Lung (tissue), 12 donors: ENCODE data around the gene DCLRE1B. TPM values are rescaled to one million over a fixed set of nuclear protein-coding genes. Genes with fewer than 3 reads are reported as not detected.
A peak's percentile ranks its signal among the peaks of the same experiment; 100 is the strongest.

Experiments
- ATAC-seq: fragments of 200-7000 bp; cut with Tn5 transposase; one replicate; pipeline ENCODE4 v1.9.1; 2020; ENCODE audit warnings: moderate number of reproducible peaks; ENCODE audit not compliant: insufficient read depth, low FRiP score
- DNase-seq, 3 donors: peaks; one replicate each; pipeline ENCODE4 v3.0.0-alpha.2; 2013 to 2017
- H3K27ac ChIP-seq, 2 donors: one replicate each; pipeline ENCODE4 v1.5.1; 2013; ENCODE audit warnings: mild to moderate bottlenecking in 2 of 2, moderate library complexity in 2 of 2, control low read depth in 1 of 2, inconsistent platforms in 1 of 2, low read depth in 1 of 2, low read length in 1 of 2
- H3K27me3 ChIP-seq, 3 donors: one replicate each; pipeline ENCODE4 v1.5.1; 2013; ENCODE audit warnings: low read length in 2 of 3; ENCODE audit not compliant: control insufficient read depth in 3 of 3, insufficient read depth in 3 of 3
- H3K36me3 ChIP-seq, 4 donors: one replicate each; pipeline ENCODE4 v1.5.1; 2013; ENCODE audit warnings: low read length in 4 of 4, mild to moderate bottlenecking in 1 of 4, moderate library complexity in 1 of 4; ENCODE audit not compliant: control insufficient read depth in 4 of 4, insufficient read depth in 4 of 4
- H3K4me1 ChIP-seq, 5 donors: one replicate each; pipeline ENCODE4 v1.5.1; 2013; ENCODE audit warnings: low read length in 5 of 5, mild to moderate bottlenecking in 2 of 5, moderate library complexity in 1 of 5; ENCODE audit not compliant: control insufficient read depth in 5 of 5, insufficient read depth in 5 of 5
- H3K4me3 ChIP-seq: one replicate; pipeline ENCODE4 v1.5.1; 2013; ENCODE audit warnings: mild to moderate bottlenecking, control low read depth, moderate library complexity
- H3K9ac ChIP-seq, 2 donors: one replicate each; pipeline ENCODE4 v1.5.1; 2013; ENCODE audit warnings: low read length in 2 of 2, control low read depth in 1 of 2; ENCODE audit not compliant: insufficient read depth in 1 of 2
- H3K9me3 ChIP-seq, 4 donors: one replicate each; pipeline ENCODE4 v1.5.1; 2013; ENCODE audit warnings: low read length in 3 of 4, mild to moderate bottlenecking in 1 of 4, moderate library complexity in 1 of 4; ENCODE audit not compliant: control insufficient read depth in 4 of 4, insufficient read depth in 3 of 4
- CTCF ChIP-seq: IDR thresholded peaks from 2 replicates; pipeline ENCODE4 v1.5.1; 2012; ENCODE audit warnings: mild to moderate bottlenecking; ENCODE audit errors: control extremely low read depth, extremely low read depth
- WGBS, 2 donors: extraction: QIAGEN DNeasy Blood & Tissue Kit; methylation state at CpG; one replicate each; pipeline ENCODE4 v1.1.7; 2013; 5-methylcytosine and 5-hydroxymethylcytosine counted together
- polyA plus RNA-seq, 2 donors: library from polyadenylated mRNA; stranded (reverse); fragments of 200-250 nt; gene quantifications; one replicate each; pipeline ENCODE4 v1.2.1, GENCODE V29; 2013
- total RNA-seq, 2 donors: library from RNA; depleted of rRNA in 1 of 2; stranded (reverse); fragments of >200 nt in 1 of 2; gene quantifications; one replicate each; pipeline ENCODE4 v1.2.1, GENCODE V29; 2014 to 2021
- donor health status: control.
- donor health status: control.
- donor health status: Bipolar disorder and iron deficiency.
- donor health status: healthy.
- donor health status: DM: yes; HTN: yes; CAD: no.

The DCLRE1B gene
- total and polyA plus RNA-seq, 4 donors, result 2.6 to 7.8 (median 5.2) TPM

GRCh38 chr1:113871597-113872113, 33.5 kb upstream of the DCLRE1B start, which contains the start of gene PTPN22:
Gene PTPN22, minus strand, starts transcription at chr1:113871712.
- H3K36me3 ChIP-seq, result no peaks in the 10 kb centered on the region
- DNase-seq (peak; percentile 2 to 12 (median 9)), ATAC-seq (peak; percentile 87)
- no peaks in the 10 kb centered on the region for H3K4me1 ChIP-seq
- no peak within 1 kb of the TSS for H3K4me3 ChIP-seq
- peak within 1 kb of the TSS; percentile 66 to 69 for H3K27ac ChIP-seq
- TF ChIP-seq CTCF, result no peak
- no peaks in the 10 kb centered on the region for H3K27me3 ChIP-seq
- WGBS, 2 donors, result 23 to 62% methylated on average over 4 of the region's 4 CpGs
- no peaks in the 10 kb centered on the region for H3K9me3 ChIP-seq
- no peak within 1 kb of the TSS for H3K9ac ChIP-seq

- Histone ChIP-seq H3K27me3 (no peaks in the 10 kb centered on the region), H3K27ac (peak overlapping the region; percentile 65 to 66), H3K9ac (no peak overlapping the region), H3K4me1 (no peaks in the 10 kb centered on the region), H3K4me3 (no peak overlapping the region), H3K9me3 (no peaks in the 10 kb centered on the region), H3K36me3 (no peaks in the 10 kb centered on the region)
- DNase-seq, result no peak
- no peak for TF ChIP-seq CTCF
- ATAC-seq, result no peak
Measured at GRCh38 chr1:113872219-113872935, 32.7 kb upstream of the DCLRE1B start.

- Histone ChIP-seq H3K27me3 (no peaks in the 10 kb centered on the region), H3K4me3 (no peak overlapping the region), H3K36me3 (no peaks in the 10 kb centered on the region), H3K27ac (no peak overlapping the region), H3K9me3 (no peaks in the 10 kb centered on the region), H3K4me1 (no peaks in the 10 kb centered on the region), H3K9ac (no peak overlapping the region)
- DNase-seq (no peak), ATAC-seq (no peak)
- TF ChIP-seq CTCF, result no peak
- WGBS, 2 donors, result 40 to 53% methylated on average over 1 of the region's 1 CpG
Measured at GRCh38 chr1:113874012-113874879, 30.9 kb upstream of the DCLRE1B start.
